Keratinocyte (primary cell): ENCODE data around the gene CACNA1H. TPM values are rescaled to one million over a fixed set of nuclear protein-coding genes. Genes with fewer than 3 reads are reported as not detected.

Experiments used
- DNase-seq: peaks from one replicate; pipeline ENCODE4 v3.0.0-alpha.2; 2011; ENCODE audit warnings: low read depth, missing footprints, low spot score
- FAIRE-seq: peaks from 2 replicates; lab custom pipeline; 2011; peaks lifted over from hg19 to GRCh38; lab: Jason Lieb, UNC
- H2AFZ ChIP-seq: 2 replicates; pipeline ENCODE4 v1.6.0; 2012; ENCODE audit warnings: low read length, control low read depth, inconsistent platforms; ENCODE audit not compliant: control insufficient read depth
- H3K27ac ChIP-seq: 2 replicates; pipeline ENCODE4 v1.5.1; 2011; ENCODE audit warnings: low read length; ENCODE audit not compliant: control insufficient read depth, insufficient read depth
- H3K27me3 ChIP-seq: 3 replicates; pipeline ENCODE4 v1.6.0; 2011; ENCODE audit warnings: low read length; ENCODE audit not compliant: control insufficient read depth, insufficient read depth; ENCODE audit errors: extremely low read depth
- H3K36me3 ChIP-seq, 2 experiments: 2 replicates in 1 of 2; 3 replicates in 1 of 2; pipeline ENCODE4 v1.5.1; 2011; ENCODE audit warnings: low read length in 2 of 2, mild to moderate bottlenecking in 1 of 2; ENCODE audit not compliant: control insufficient read depth in 2 of 2, insufficient read depth in 2 of 2; ENCODE audit errors: extremely low read depth in 1 of 2
- H3K4me1 ChIP-seq: 3 replicates; pipeline ENCODE4 v1.5.1; 2011; ENCODE audit warnings: low read length; ENCODE audit not compliant: control insufficient read depth, insufficient read depth; ENCODE audit errors: extremely low read depth
- H3K4me2 ChIP-seq: 3 replicates; pipeline ENCODE4 v1.6.0; 2011; ENCODE audit warnings: low read depth, low read length; ENCODE audit not compliant: control insufficient read depth, insufficient read depth; ENCODE audit errors: extremely low read depth
- H3K4me3 ChIP-seq, 3 experiments: fragments of 200-600 bp in 1 of 3; sonication (generic) in 1 of 3; 2 replicates in 2 of 3; 3 replicates in 1 of 3; pipeline ENCODE4 v1.5.1; 2011 to 2016; ENCODE audit warnings: low read length in 3 of 3, mild to moderate bottlenecking in 3 of 3, control low read depth in 2 of 3, inconsistent platforms in 1 of 3, low read depth in 1 of 3, mixed read lengths in 1 of 3, mixed run types in 1 of 3, moderate library complexity in 1 of 3; ENCODE audit not compliant: control insufficient read depth in 2 of 3, insufficient read depth in 2 of 3; ENCODE audit errors: extremely low read depth in 1 of 3
- H3K79me2 ChIP-seq: 2 replicates; pipeline ENCODE4 v1.6.0; 2012; ENCODE audit warnings: low read length; ENCODE audit not compliant: control insufficient read depth, insufficient read depth
- H3K9ac ChIP-seq: 3 replicates; pipeline ENCODE4 v1.6.0; 2011; ENCODE audit warnings: low read length; ENCODE audit not compliant: control insufficient read depth, insufficient read depth; ENCODE audit errors: extremely low read depth
- H3K9me1 ChIP-seq: 3 replicates; pipeline ENCODE4 v1.6.0; 2011; ENCODE audit warnings: low read length; ENCODE audit not compliant: control insufficient read depth, insufficient read depth; ENCODE audit errors: extremely low read depth
- H3K9me3 ChIP-seq: 2 replicates; pipeline ENCODE4 v1.5.1; 2012; ENCODE audit warnings: low read depth, low read length; ENCODE audit not compliant: control insufficient read depth
- H4K20me1 ChIP-seq: 3 replicates; pipeline ENCODE4 v1.6.0; 2011; ENCODE audit warnings: low read length; ENCODE audit not compliant: control insufficient read depth, insufficient read depth; ENCODE audit errors: extremely low read depth
- CTCF ChIP-seq, 3 experiments: IDR thresholded peaks in 1 of 3; conservative IDR thresholded peaks in 1 of 3; optimal IDR thresholded peaks in 1 of 3; 2 replicates in 2 of 3; 3 replicates in 1 of 3; pipeline versions ENCODE3 to v1.5.1; 2011; ENCODE audit warnings: low read length in 3 of 3, mild to moderate bottlenecking in 3 of 3, moderate library complexity in 2 of 3, control low read depth in 1 of 3, inconsistent platforms in 1 of 3; ENCODE audit not compliant: insufficient read depth in 2 of 3; ENCODE audit errors: extremely low read depth in 1 of 3
- EZH2 ChIP-seq: IDR thresholded peaks from one replicate; pipeline ENCODE4 v1.6.1; 2012; ENCODE audit warnings: inconsistent platforms, mild to moderate bottlenecking, low read length, moderate library complexity
- dilution Hi-C: fragments of 300-500 bp; cut with MboI; formaldehyde crosslinking; loops from one replicate; pipeline ENCODE4 v1.7.0; 2020; ENCODE audit warnings: low sequenced_read_pairs; ENCODE audit not compliant: extremely low pct_ligation_motif_present
- polyA plus RNA-seq, 5 experiments: library from polyadenylated mRNA; depleted of rRNA in 3 of 5; stranded (reverse) in 3 of 5; stranded (forward) in 1 of 5; unstranded in 1 of 5; fragments of >200 nt; gene quantifications; 1 replicate in 1 of 5; 2 replicates in 3 of 5; 3 replicates in 1 of 5; pipeline versions ENCODE4 v1.2.1 to v1.2.3, GENCODE V29; 2011 to 2012; ENCODE audit warnings: missing spikeins in 2 of 5, low read depth in 1 of 5, low replicate concordance in 1 of 5

CACNA1H gene
- polyA plus RNA-seq, 1 donor (not counting 4 experiments of a cell fraction or from before 2014, with no cell fraction given), result not detected

- no peak for FAIRE-seq
- Histone ChIP-seq H3K9ac (no peak overlapping the region), H3K4me2 (no peak overlapping the region), H2AFZ (no peak overlapping the region), H4K20me1 (no peaks in the 10 kb centered on the region), H3K79me2 (no peaks in the 10 kb centered on the region), H3K36me3 (no peaks in the 10 kb centered on the region), H3K9me1 (no peaks in the 10 kb centered on the region), H3K9me3 (no peaks in the 10 kb centered on the region), H3K27ac (no peak overlapping the region), H3K4me1 (no peaks in the 10 kb centered on the region), H3K4me3 (no peak overlapping the region), H3K27me3 (peaks cover 14% of the 10 kb centered on the region)
- no peak for DNase-seq
- TF ChIP-seq EZH2 (no peak), CTCF (optimal IDR thresholded peaks at IDR 0.05 in 1 of 3, IDR thresholded peaks at IDR 0.05 in 1 of 3, conservative IDR thresholded peaks at IDR 0.05 in 1 of 3; ENCODE audit: extremely low read depth in 1 of 3, insufficient read depth in 2 of 3, low read length in 3 of 3) (no peak)
- dilution Hi-C loops, result no loop called here
Measured at GRCh38 chr16:1120577-1120941, 32.3 kb upstream of the CACNA1H start.

GRCh38 chr16:1121009-1121408, 31.9 kb upstream of the CACNA1H start:
- no peaks in the 10 kb centered on the region for H3K4me1 ChIP-seq
- no peak overlapping the region for H3K9ac ChIP-seq
- TF ChIP-seq EZH2 (no peak), CTCF (optimal IDR thresholded peaks at IDR 0.05 in 1 of 3, IDR thresholded peaks at IDR 0.05 in 1 of 3, conservative IDR thresholded peaks at IDR 0.05 in 1 of 3; ENCODE audit: extremely low read depth in 1 of 3, insufficient read depth in 2 of 3, low read length in 3 of 3) (no peak)
- no peaks in the 10 kb centered on the region for H3K9me3 ChIP-seq
- H3K27me3 ChIP-seq, result peaks cover 12% of the 10 kb centered on the region
- dilution Hi-C loops, result no loop called here
- DNase-seq (no peak), FAIRE-seq (no peak)
- no peak overlapping the region for H3K4me2 ChIP-seq
- H2AFZ ChIP-seq, result no peak overlapping the region
- no peaks in the 10 kb centered on the region for H3K79me2 ChIP-seq
- H3K27ac ChIP-seq, result no peak overlapping the region
- no peaks in the 10 kb centered on the region for H3K9me1 ChIP-seq
- no peak overlapping the region for H3K4me3 ChIP-seq
- no peaks in the 10 kb centered on the region for H3K36me3 ChIP-seq
- H4K20me1 ChIP-seq, result no peaks in the 10 kb centered on the region
